ENCODE measurements around the gene NEMP1. TPM values are rescaled to one million over a fixed set of nuclear protein-coding genes. Genes with fewer than 3 reads are reported as not detected.

The NEMP1 gene
- total and polyA plus RNA-seq, 10 of the 15 experiments (the other 5 are each of a cell fraction or from before 2014, with no cell fraction given) = 4.0 to 45.9 (median 19.8) TPM

- 99% methylated on average over 5 of the region's 5 CpGs for WGBS (ENCODE audit: insufficient coverage, insufficient replicate concordance, low lambda C conversion rate, missing lambda C conversion rate)
Measured at GRCh38 chr12:57092529-57092862, 13.9 kb upstream of the NEMP1 start.

More at GRCh38 chr12:57092529-57092862, 13.9 kb upstream of the NEMP1 start:
- Histone ChIP-seq H3K79me2 (ENCODE audit: control insufficient read depth, insufficient read depth, low read length) (peaks cover 34% of the 10 kb centered on the region), H3K4me3 (no peak overlapping the region), H3K9me3 (replicated peaks; ENCODE audit: control insufficient read depth, insufficient read depth, low read length) (no peaks in the 10 kb centered on the region), H4K20me1 (ENCODE audit: control insufficient read depth, insufficient read depth) (no peaks in the 10 kb centered on the region), H3K4me1 (ENCODE audit: control insufficient read depth, insufficient read depth, low read length) (peaks cover 39% of the 10 kb centered on the region), H3K27ac (ENCODE audit: control insufficient read depth, insufficient read depth) (0 out of 2 replicates have a peak overlapping the region, but pooled peaks have one; percentile 11), H3K27me3 (replicated peaks in 1 of 2; ENCODE audit: control insufficient read depth in 2 of 2, insufficient read depth in 2 of 2, low read length in 1 of 2) (no peaks in the 10 kb centered on the region), H3K36me3 (ENCODE audit: control insufficient read depth in 2 of 2, insufficient read depth in 2 of 2, low read length in 1 of 2) (peaks cover 17 to 21% of the 10 kb centered on the region in 2 experiments), H3K9ac (ENCODE audit: control insufficient read depth, insufficient read depth, low read length) (no peak overlapping the region; the same call in 1 of the 2 replicates), H3K4me2 (ENCODE audit: control insufficient read depth, insufficient read depth) (peak overlapping the region; percentile 68), H2AFZ (ENCODE audit: control insufficient read depth, low read depth, low read length) (no peak overlapping the region)
- ChIA-PET SMC1A (ENCODE audit: uncharacterized antibody, unreplicated experiment) (interaction anchor here (1.1 to 10.4 kb wide), 6 partner anchors 14 to 94 kb away, joined by 3 to 169 read pairs (median 31); partner anchors contain the start of genes NEMP1 and STAT6), POLR2A (interaction anchor here (0.8 to 7.6 kb wide), 4 partner anchors 13 to 403 kb away, joined by 3 to 74 read pairs (median 29); partner anchors contain the start of genes NEMP1 and STAT6), CTCF (interaction anchor here (0.6 to 9.0 kb wide), 12 partner anchors 10 to 89 kb away, joined by 3 to 205 read pairs (median 6); partner anchors contain the start of genes NEMP1 and STAT6), RAD21 (ENCODE audit: unreplicated experiment) (interaction anchor here (0.8 to 8.8 kb wide), 8 partner anchors 10 to 90 kb away, joined by 3 to 199 read pairs (median 6); partner anchors contain the start of genes NEMP1, STAT6 and TAC3)
- ATAC-seq (no peak), DNase-seq (ENCODE audit: low read depth, low spot score) (no peak), FAIRE-seq (no peak)
- intact Hi-C loops (cut with micrococcal nuclease; ENCODE audit: unreplicated experiment) = no loop called here
- no TSS peak for BruUV-seq (replicated peaks)
- in situ Hi-C loops (cut with MboI) = no loop called here
- no peak for TF ChIP-seq SMAD1 (IDR thresholded peaks at IDR 0.05; ENCODE audit: low read depth, partially characterized antibody)
- TF ChIP-seq GABPA (IDR thresholded peaks at IDR 0.05; ENCODE audit: low read depth) = no peak
- TF ChIP-seq FOXK2 (IDR thresholded peaks at IDR 0.05) = no peak
- TF ChIP-seq, protein P1, sequence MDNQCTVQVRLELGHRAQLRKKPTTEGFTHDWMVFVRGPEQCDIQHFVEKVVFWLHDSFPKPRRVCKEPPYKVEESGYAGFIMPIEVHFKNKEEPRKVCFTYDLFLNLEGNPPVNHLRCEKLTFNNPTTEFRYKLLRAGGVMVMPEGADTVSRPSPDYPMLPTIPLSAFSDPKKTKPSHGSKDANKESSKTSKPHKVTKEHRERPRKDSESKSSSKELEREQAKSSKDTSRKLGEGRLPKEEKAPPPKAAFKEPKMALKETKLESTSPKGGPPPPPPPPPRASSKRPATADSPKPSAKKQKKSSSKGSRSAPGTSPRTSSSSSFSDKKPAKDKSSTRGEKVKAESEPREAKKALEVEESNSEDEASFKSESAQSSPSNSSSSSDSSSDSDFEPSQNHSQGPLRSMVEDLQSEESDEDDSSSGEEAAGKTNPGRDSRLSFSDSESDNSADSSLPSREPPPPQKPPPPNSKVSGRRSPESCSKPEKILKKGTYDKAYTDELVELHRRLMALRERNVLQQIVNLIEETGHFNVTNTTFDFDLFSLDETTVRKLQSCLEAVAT (IDR thresholded peaks at IDR 0.05) = no peak
- TF ChIP-seq RUNX3 (IDR thresholded peaks at IDR 0.05; ENCODE audit: low read length) = no peak
- TF ChIP-seq, protein P2, sequence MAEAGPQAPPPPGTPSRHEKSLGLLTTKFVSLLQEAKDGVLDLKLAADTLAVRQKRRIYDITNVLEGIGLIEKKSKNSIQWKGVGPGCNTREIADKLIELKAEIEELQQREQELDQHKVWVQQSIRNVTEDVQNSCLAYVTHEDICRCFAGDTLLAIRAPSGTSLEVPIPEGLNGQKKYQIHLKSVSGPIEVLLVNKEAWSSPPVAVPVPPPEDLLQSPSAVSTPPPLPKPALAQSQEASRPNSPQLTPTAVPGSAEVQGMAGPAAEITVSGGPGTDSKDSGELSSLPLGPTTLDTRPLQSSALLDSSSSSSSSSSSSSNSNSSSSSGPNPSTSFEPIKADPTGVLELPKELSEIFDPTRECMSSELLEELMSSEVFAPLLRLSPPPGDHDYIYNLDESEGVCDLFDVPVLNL (IDR thresholded peaks at IDR 0.05; ENCODE audit: low read depth, low read length) = no peak
- no peak for TF ChIP-seq ZSCAN29 (IDR thresholded peaks at IDR 0.05)
- TF ChIP-seq DPF2 (IDR thresholded peaks at IDR 0.05) = no peak
- no peak for TF ChIP-seq SMARCA5 (IDR thresholded peaks at IDR 0.05)
- no peak for TF ChIP-seq CTCF (IDR thresholded peaks at IDR 0.05 in 2 of 3, conservative IDR thresholded peaks at IDR 0.05 in 1 of 3; ENCODE audit: control insufficient read depth in 2 of 3, extremely low read depth in 1 of 3, insufficient read depth in 1 of 3, low read depth in 3 of 3, low read length in 3 of 3)
- TF ChIP-seq ATF7 (IDR thresholded peaks at IDR 0.05; ENCODE audit: low read depth) = no peak
